ENCODE data around the gene SNAP23.

Gene SNAP23

DNA sequence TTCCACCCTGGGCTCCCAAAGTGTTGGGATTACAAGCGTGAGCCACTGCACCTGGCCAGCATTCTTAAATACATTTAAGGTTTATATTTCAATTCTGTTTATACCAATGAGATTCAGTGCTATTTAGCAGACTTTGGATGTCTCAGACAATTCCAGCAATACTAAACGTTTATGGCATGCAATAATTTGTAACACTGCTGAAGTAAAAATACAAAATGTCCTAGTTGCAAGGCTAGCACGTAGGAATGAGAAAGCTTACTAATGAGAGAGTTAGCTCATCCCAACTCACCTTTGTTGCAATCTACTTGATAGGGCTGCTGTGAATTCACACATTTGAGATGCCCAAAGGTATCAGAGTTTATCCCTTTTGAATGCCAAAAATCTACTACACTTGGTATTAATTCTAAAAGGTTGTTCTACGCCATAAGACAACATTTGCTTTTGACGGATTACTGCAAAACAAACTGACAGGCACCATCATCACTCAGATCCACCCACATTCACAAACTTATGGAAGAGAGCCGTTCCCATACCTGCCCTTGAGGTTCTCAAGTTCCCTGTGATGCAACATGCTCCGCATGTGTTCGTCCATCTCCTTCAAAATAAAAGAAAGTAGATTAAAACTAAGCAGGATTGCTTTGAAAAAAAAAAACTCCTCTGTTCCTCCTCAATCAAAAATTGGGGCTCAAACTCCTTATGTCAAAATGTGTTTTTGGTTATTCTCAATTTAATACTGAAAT lies 29.7 kb upstream of the SNAP23 start:
- H3K4me3 ChIP-seq (ENCODE audit: low read depth, low read length) = no peak overlapping the region
- DNase-seq = no peak
- TF ChIP-seq, protein P1, sequence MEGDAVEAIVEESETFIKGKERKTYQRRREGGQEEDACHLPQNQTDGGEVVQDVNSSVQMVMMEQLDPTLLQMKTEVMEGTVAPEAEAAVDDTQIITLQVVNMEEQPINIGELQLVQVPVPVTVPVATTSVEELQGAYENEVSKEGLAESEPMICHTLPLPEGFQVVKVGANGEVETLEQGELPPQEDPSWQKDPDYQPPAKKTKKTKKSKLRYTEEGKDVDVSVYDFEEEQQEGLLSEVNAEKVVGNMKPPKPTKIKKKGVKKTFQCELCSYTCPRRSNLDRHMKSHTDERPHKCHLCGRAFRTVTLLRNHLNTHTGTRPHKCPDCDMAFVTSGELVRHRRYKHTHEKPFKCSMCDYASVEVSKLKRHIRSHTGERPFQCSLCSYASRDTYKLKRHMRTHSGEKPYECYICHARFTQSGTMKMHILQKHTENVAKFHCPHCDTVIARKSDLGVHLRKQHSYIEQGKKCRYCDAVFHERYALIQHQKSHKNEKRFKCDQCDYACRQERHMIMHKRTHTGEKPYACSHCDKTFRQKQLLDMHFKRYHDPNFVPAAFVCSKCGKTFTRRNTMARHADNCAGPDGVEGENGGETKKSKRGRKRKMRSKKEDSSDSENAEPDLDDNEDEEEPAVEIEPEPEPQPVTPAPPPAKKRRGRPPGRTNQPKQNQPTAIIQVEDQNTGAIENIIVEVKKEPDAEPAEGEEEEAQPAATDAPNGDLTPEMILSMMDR (IDR thresholded peaks at IDR 0.05; ENCODE audit: low read depth, low read length, missing control alignments) = no peak

DNA sequence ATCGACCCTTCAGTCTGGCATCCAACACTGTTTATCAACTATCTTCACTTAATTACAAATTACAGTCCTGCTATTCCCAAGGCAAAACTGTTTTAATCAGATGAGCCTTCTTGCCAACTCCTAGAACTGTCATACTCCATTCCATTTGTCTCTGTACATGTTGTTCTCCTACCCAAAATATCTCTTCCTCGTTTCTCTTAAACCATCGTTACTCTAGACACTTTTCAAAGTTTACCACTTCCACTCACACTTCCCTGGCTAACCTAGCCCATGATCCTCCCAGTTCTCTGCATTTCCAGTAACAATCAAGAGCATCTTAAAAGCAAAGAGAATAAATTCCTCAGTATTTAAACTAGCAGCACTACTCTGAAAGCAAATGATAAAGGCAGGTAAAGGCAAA lies 24.4 kb upstream of the SNAP23 start:
- no peak overlapping the region for H3K27ac ChIP-seq
- H3K4me3 ChIP-seq (ENCODE audit: low read depth, low read length) = no peak overlapping the region
- no peaks in the 10 kb centered on the region for H3K27me3 ChIP-seq (replicated peaks)
- TF ChIP-seq, protein P1 (IDR thresholded peaks at IDR 0.05; ENCODE audit: low read depth, low read length, missing control alignments) = no peak
- no peaks in the 10 kb centered on the region for H3K36me3 ChIP-seq (replicated peaks)
- DNase-seq = no peak
- in situ Hi-C loops (cut with HindIII; ENCODE audit: low pct_ligation_motif_present, low sequenced_read_pairs) = no loop called here

More for the DNA sequence above, 29.7 kb upstream of the SNAP23 start:
- Histone ChIP-seq H3K36me3 (replicated peaks) (no peaks in the 10 kb centered on the region), H3K27ac (no peak overlapping the region), H3K27me3 (replicated peaks) (no peaks in the 10 kb centered on the region)
- in situ Hi-C loops (cut with HindIII; ENCODE audit: low pct_ligation_motif_present, low sequenced_read_pairs) = no loop called here

DNA sequence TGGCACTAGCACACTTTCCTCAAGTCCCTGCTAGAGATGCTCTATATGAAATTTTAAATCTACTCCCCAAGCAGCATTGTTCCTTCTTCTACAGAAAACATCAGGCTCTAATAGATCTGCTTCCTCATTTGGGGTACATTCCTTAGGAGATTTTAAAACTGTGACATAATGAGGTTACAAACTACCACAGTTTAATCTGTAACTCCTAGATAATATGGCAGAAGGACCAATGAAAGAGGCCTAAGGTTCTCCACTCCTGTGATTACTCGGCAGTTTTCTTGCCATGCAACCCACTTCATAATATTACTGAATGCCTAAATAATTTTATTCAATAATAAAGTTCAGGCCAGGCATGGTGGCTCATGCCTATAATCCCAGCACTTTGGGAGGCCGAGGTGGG lies 20.6 kb upstream of the SNAP23 start:
- no peaks in the 10 kb centered on the region for H3K36me3 ChIP-seq (replicated peaks)
- in situ Hi-C loops (cut with HindIII; ENCODE audit: low pct_ligation_motif_present, low sequenced_read_pairs) = no loop called here
- H3K27ac ChIP-seq = no peak overlapping the region
- no peaks in the 10 kb centered on the region for H3K27me3 ChIP-seq (replicated peaks)
- no peak for DNase-seq
- TF ChIP-seq, protein P1 (IDR thresholded peaks at IDR 0.05; ENCODE audit: low read depth, low read length, missing control alignments) = no peak
- no peak overlapping the region for H3K4me3 ChIP-seq (ENCODE audit: low read depth, low read length)

DNA sequence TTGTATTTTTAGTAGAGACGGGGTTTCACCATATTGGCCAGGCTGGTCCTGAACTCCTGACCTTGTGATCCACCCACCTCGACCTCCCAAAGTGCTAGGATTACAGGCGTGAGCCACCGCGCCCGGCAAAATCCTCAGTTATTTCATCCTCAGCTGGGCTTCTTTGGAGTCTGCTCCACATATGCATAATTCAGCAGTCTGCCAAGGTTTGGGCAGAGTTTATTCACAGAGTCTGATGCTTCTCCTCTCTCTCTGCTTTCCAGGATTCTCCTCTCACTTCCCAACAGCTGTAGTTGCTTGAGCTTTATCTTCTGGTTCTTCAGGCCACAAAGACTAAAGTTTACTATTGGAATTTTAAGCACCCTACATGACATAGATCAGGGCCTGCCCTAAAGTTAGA lies 12.7 kb upstream of the SNAP23 start:
- no peak overlapping the region for H3K4me3 ChIP-seq (ENCODE audit: low read depth, low read length)
- in situ Hi-C loops (cut with HindIII; ENCODE audit: low pct_ligation_motif_present, low sequenced_read_pairs) = no loop called here
- no peaks in the 10 kb centered on the region for H3K27me3 ChIP-seq (replicated peaks)
- TF ChIP-seq, protein P1 (IDR thresholded peaks at IDR 0.05; ENCODE audit: low read depth, low read length, missing control alignments) = no peak
- DNase-seq = no peak
- H3K36me3 ChIP-seq (replicated peaks) = peaks cover 3% of the 10 kb centered on the region
- no peak overlapping the region for H3K27ac ChIP-seq

DNA sequence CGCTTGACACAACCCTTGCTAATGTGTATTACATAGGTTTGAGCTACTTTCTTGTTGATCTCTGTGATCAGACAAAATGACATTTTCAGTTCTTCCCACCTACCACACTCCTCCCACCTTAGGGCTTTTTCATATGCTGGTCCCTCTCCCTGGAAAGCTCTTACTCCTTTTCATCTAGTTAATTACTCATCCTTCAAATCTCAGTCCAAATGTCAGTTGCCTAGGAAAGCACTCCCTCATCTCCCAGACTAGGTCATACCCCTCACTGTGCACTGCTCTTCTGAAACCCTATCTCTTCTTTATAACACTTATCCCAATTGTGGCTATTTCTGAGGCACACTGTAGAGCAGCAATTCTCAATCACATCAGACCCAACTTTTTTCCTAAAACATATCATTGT lies 11.8 kb upstream of the SNAP23 start:
- H3K27ac ChIP-seq = no peak overlapping the region
- TF ChIP-seq, protein P1 (IDR thresholded peaks at IDR 0.05; ENCODE audit: low read depth, low read length, missing control alignments) = no peak
- H3K27me3 ChIP-seq (replicated peaks) = no peaks in the 10 kb centered on the region
- no peak for DNase-seq
- H3K36me3 ChIP-seq (replicated peaks) = peaks cover 3% of the 10 kb centered on the region
- in situ Hi-C loops (cut with HindIII; ENCODE audit: low pct_ligation_motif_present, low sequenced_read_pairs) = no loop called here
- no peak overlapping the region for H3K4me3 ChIP-seq (ENCODE audit: low read depth, low read length)

DNA sequence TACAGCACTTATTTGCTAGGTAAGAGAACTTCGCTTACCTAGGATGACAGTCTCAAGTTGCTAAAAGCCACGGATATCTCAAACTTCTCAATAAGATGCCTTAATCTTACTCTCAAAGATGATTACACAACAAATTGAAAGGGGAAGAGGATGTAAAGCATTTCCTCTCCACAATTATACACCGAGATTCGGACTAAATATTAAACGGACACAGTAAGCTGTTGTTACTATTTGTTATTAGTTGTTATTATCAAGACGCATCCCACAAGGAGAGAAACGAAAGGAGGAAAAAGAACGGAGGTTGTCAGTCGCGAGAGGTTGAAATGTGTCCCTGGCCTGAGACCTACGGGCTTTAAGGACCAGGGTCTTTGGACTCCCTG lies 5.2 kb upstream of the SNAP23 start:
- Histone ChIP-seq H3K27me3 (replicated peaks) (no peaks in the 10 kb centered on the region), H3K36me3 (replicated peaks) (peaks cover 2% of the 10 kb centered on the region), H3K27ac (peak overlapping the region; percentile 99), H3K4me3 (ENCODE audit: low read depth, low read length) (peak overlapping the region; percentile 99)
- no peak for DNase-seq
- TF ChIP-seq, protein P1 (IDR thresholded peaks at IDR 0.05; ENCODE audit: low read depth, low read length, missing control alignments) = no peak
- in situ Hi-C loops (cut with HindIII; ENCODE audit: low pct_ligation_motif_present, low sequenced_read_pairs) = no loop called here

Data from brain microvascular endothelial cell (primary cell).